ENCODE measurements around the gene UBL3. TPM values are rescaled to one million over a fixed set of nuclear protein-coding genes. Genes with fewer than 3 reads are reported as not detected.

The UBL3 gene
- total RNA-seq, 1 experiment from 2014 or later: 19.0 TPM

GRCh38 chr13:29897102-29897501 lies 46.7 kb upstream of the UBL3 start:
- no peak overlapping the region for H3K4me3 Mint-ChIP-seq
- Histone ChIP-seq H2BK120ac (ENCODE audit: low read depth, low read length, poor library complexity, severe bottlenecking) (no peak overlapping the region), H4K8ac (replicated peaks; ENCODE audit: insufficient read length, low read depth, low read length) (no peak overlapping the region), H2BK5ac (ENCODE audit: insufficient read length, low read length) (no peak overlapping the region), H3K4ac (ENCODE audit: low read depth, low read length) (no peak overlapping the region), H3K4me2 (ENCODE audit: insufficient read depth, insufficient read length, low read length) (no peak overlapping the region), H3K9me3 (ENCODE audit: control insufficient read depth, low read depth, low read length) (no peaks in the 10 kb centered on the region), H3K27me3 (ENCODE audit: insufficient read depth, low read length) (no peaks in the 10 kb centered on the region), H3K23me2 (ENCODE audit: insufficient read length, low read depth, low read length, poor library complexity, severe bottlenecking) (no peaks in the 10 kb centered on the region), H3K23ac (ENCODE audit: insufficient read length, low read depth, low read length) (no peak overlapping the region), H3K79me1 (ENCODE audit: insufficient read depth, low read depth, low read length, poor library complexity, severe bottlenecking) (no peaks in the 10 kb centered on the region), H3K27ac (ENCODE audit: insufficient read length, low read depth, low read length) (no peak overlapping the region), H2AK5ac (ENCODE audit: insufficient read length, low read length) (no peak overlapping the region), H2BK15ac (ENCODE audit: low read depth, low read length) (no peak overlapping the region), H2BK20ac (ENCODE audit: low read depth, low read length, poor library complexity, severe bottlenecking) (no peak overlapping the region), H4K20me1 (ENCODE audit: control insufficient read depth, insufficient read depth, insufficient read length) (no peaks in the 10 kb centered on the region), H3K56ac (ENCODE audit: insufficient read length, low read depth, low read length) (no peak overlapping the region), H2AFZ (ENCODE audit: low read length) (no peak overlapping the region), H3K9ac (ENCODE audit: extremely low read depth, insufficient read length, low read length) (no peak overlapping the region), H4K91ac (ENCODE audit: insufficient read length, low read depth, low read length) (no peak overlapping the region), H3T11ph (ENCODE audit: low read length) (no peak overlapping the region), H3K14ac (ENCODE audit: insufficient read depth, low read length) (no peak overlapping the region), H2BK12ac (ENCODE audit: insufficient read length, low read depth, low read length) (no peak overlapping the region), H3K4me1 (ENCODE audit: insufficient read depth, low read length) (no peaks in the 10 kb centered on the region; the same call in 1 of the 2 replicates), H3K18ac (ENCODE audit: insufficient read length, low read depth, low read length) (no peak overlapping the region), H3K79me2 (ENCODE audit: insufficient read depth, low read length) (no peaks in the 10 kb centered on the region), H4K5ac (ENCODE audit: insufficient read length, low read depth, low read length) (no peak overlapping the region)
- no peak for TF ChIP-seq CTCF (conservative IDR thresholded peaks at IDR 0.05)
- H3K27me3 Mint-ChIP-seq (ENCODE audit: low read depth): no peaks in the 10 kb centered on the region; the same call in 1 of the 2 replicates
- H3K9me3 Mint-ChIP-seq: peaks cover 3 to 8% of the 10 kb centered on the region in 2 experiments; a peak in 2 of 5 replicates
- DNase-seq: no peak
- H3K4me1 Mint-ChIP-seq: peaks cover 1 to 12% of the 10 kb centered on the region in 2 experiments
- H3K36me3 Mint-ChIP-seq (ENCODE audit: insufficient read depth in 1 of 3, low read depth in 3 of 3): peaks cover 0 to 4% (median 2%) of the 10 kb centered on the region in 3 experiments; a peak in 3 of 7 replicates
- no peak overlapping the region for H3K27ac Mint-ChIP-seq
- WGBS (ENCODE audit: extremely low coverage, insufficient read length, low lambda C conversion rate): no CpG with 5 or more reads among the region's 4 CpGs
